Measurements from ENCODE around the gene SEC22A. TPM values are rescaled to one million over a fixed set of nuclear protein-coding genes. Genes with fewer than 3 reads are reported as not detected.

Gene SEC22A
- total RNA-seq: 40.9 and 45.8 TPM in 2 replicates

GRCh38 chr3:123201557-123202427, at the start of gene SEC22A:
SEC22A (plus strand) TSS chr3:123201943; CDS start chr3:123209218, 7,275 bp downstream.

Other genes starting within 250 kb of the SEC22A start
- gene SEMA5B, start 174.2 kb upstream of the SEC22A start, total RNA-seq: not detected in 2 replicates
- gene PDIA5, start 134.9 kb upstream of the SEC22A start, total RNA-seq: 50.6 and 57.9 TPM in 2 replicates
- gene ADCY5, start 247.1 kb downstream of the SEC22A start, total RNA-seq: not detected in 2 replicates